ENCODE data around the gene GEMIN7. TPM values are rescaled to one million over a fixed set of nuclear protein-coding genes. Genes with fewer than 3 reads are reported as not detected.

GEMIN7 gene
- 32.3 and 37.6 TPM in 2 replicates for total RNA-seq (2014; rRNA removed; shearing (Covaris generic))

GRCh38 chr19:45079063-45079910 lies at the start of gene GEMIN7:
TSS of gene GEMIN7 (plus strand) at chr19:45079260. CDS start at chr19:45090115, 10,855 bp downstream.

GRCh38 chr19:45038931-45039893 lies 39.8 kb upstream of the GEMIN7 start, which contains the start of gene CLASRP:
TSS of gene CLASRP (plus strand) at chr19:45039045. CDS start at chr19:45040213, 1,168 bp downstream.

DNA sequence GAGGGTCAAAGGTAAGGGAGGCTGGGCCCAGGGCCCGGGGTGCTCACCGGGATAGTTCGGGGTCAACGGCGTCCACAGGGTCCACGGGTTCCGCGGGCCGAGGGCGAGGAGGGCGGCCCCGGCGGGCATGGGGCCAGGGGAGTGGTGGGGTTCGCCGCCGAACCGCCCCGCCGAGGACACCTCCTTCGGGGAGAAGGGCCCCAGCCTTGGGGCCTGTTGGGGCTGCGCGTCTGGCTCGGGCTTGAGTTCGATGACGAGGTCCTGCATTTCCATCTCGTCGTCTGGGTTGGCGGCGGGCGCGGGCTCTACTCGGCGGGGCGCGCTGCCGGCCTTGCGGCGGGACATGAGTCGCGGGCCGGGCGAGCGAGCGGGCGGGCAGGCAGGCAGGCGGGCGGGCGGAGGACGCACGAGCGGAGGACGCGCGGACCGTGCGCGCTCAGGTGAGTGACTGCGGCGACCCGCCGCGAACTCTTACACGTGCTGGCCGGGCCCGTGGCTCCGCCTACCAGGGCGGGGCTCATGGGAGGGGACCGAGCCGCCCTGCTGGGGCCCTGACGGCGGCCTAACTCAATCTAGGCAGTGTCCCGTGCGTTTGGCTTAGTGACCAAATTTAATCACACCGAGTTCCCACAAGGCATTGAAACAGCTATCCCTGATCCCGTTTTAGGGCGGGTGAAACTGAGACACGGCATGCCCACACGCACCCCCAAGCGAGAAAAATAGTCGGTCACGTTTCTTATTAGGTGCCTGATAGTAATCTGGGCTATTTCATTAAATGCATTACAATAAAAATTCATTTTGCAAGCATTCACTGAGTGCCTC lies 2.8 kb upstream of the GEMIN7 start, which contains the start of gene ZNF296:
Gene ZNF296 (minus strand): TSS at position 450 of the 822 bp plus-strand sequence. CDS start 105 bp downstream, at position 345.

GRCh38 chr19:45092747-45093678 lies 14.0 kb downstream of the GEMIN7 start, which contains the start of gene PPP1R37:
TSS of gene PPP1R37 (plus strand) at chr19:45093179. CDS start at chr19:45093326, 147 bp downstream.

Small RNA genes lying within 50 kb of the gene (small RNA-seq; reads per million reads assigned to genes)
- gene RNU6-611P, result not detected

Other genes starting within 250 kb of the GEMIN7 start
- gene NECTIN2, start 233.0 kb upstream of the GEMIN7 start, total RNA-seq (2014; rRNA removed; shearing (Covaris generic)), result 49.1 and 49.5 TPM in 2 replicates
- 125 TPM in 2 replicates for gene TOMM40, start 188.0 kb upstream of the GEMIN7 start, total RNA-seq (2014; rRNA removed; shearing (Covaris generic))
- gene APOE, start 173.5 kb upstream of the GEMIN7 start, total RNA-seq (2014; rRNA removed; shearing (Covaris generic)), result 4.5 and 4.9 TPM in 2 replicates
- gene APOC1, start 164.7 kb upstream of the GEMIN7 start, total RNA-seq (2014; rRNA removed; shearing (Covaris generic)), result 9.9 and 11.1 TPM in 2 replicates
- not detected in 2 replicates for gene APOC4, start 137.0 kb upstream of the GEMIN7 start, total RNA-seq (2014; rRNA removed; shearing (Covaris generic))
- not detected in 2 replicates for gene APOC2, start 133.2 kb upstream of the GEMIN7 start, total RNA-seq (2014; rRNA removed; shearing (Covaris generic))
- 36.1 and 53.4 TPM in 2 replicates for gene CLPTM1, start 123.9 kb upstream of the GEMIN7 start, total RNA-seq (2014; rRNA removed; shearing (Covaris generic))
- gene RELB, start 77.8 kb upstream of the GEMIN7 start, total RNA-seq (2014; rRNA removed; shearing (Covaris generic)), result 22.0 and 23.3 TPM in 2 replicates
- gene CLASRP, start 40.2 kb upstream of the GEMIN7 start, total RNA-seq (2014; rRNA removed; shearing (Covaris generic)), result 54.8 and 66.9 TPM in 2 replicates
- gene ZNF296, start 2.8 kb upstream of the GEMIN7 start, total RNA-seq (2014; rRNA removed; shearing (Covaris generic)), result 0.82 and 1.9 TPM in 2 replicates
- 29.2 and 29.7 TPM in 2 replicates for gene PPP1R37, start 13.9 kb downstream of the GEMIN7 start, total RNA-seq (2014; rRNA removed; shearing (Covaris generic))
- not detected in 2 replicates for gene NKPD1, start 81.7 kb downstream of the GEMIN7 start, total RNA-seq (2014; rRNA removed; shearing (Covaris generic))
- gene TRAPPC6A, start 99.0 kb downstream of the GEMIN7 start, total RNA-seq (2014; rRNA removed; shearing (Covaris generic)), result 4.4 and 4.9 TPM in 2 replicates
- gene BLOC1S3, start 99.5 kb downstream of the GEMIN7 start, total RNA-seq (2014; rRNA removed; shearing (Covaris generic)), result 3.6 and 3.7 TPM in 2 replicates
- 0.53 and 0.72 TPM in 2 replicates for gene EXOC3L2, start 166.1 kb downstream of the GEMIN7 start, total RNA-seq (2014; rRNA removed; shearing (Covaris generic))
- 12.4 and 12.9 TPM in 2 replicates for gene MARK4, start 172.0 kb downstream of the GEMIN7 start, total RNA-seq (2014; rRNA removed; shearing (Covaris generic))
- gene CKM, start 243.6 kb downstream of the GEMIN7 start, total RNA-seq (2014; rRNA removed; shearing (Covaris generic)), result not detected in 2 replicates

Data from A375 (cell line).